ENCODE results near the gene MMP27.

- TF ChIP-seq CTCF (IDR thresholded peaks at IDR 0.05; ENCODE audit: low read depth, low read length, poor library complexity, severe bottlenecking) (no peak), EZH2phosphoT487 (IDR thresholded peaks at IDR 0.05; ENCODE audit: borderline replicate concordance, low read length) (no peak)
Observed at GRCh38 chr11:102727890-102728289, 22.3 kb upstream of the MMP27 start.

Data from DOHH2 (cell line).